NCI-H524 (cell line): Measurements from ENCODE around the gene HTT.

Source experiments
- DNase-seq, 2 experiments: peaks; one replicate each; lab custom pipeline; 2025; lab: John Stamatoyannopoulos, UW

Gene HTT

DNA sequence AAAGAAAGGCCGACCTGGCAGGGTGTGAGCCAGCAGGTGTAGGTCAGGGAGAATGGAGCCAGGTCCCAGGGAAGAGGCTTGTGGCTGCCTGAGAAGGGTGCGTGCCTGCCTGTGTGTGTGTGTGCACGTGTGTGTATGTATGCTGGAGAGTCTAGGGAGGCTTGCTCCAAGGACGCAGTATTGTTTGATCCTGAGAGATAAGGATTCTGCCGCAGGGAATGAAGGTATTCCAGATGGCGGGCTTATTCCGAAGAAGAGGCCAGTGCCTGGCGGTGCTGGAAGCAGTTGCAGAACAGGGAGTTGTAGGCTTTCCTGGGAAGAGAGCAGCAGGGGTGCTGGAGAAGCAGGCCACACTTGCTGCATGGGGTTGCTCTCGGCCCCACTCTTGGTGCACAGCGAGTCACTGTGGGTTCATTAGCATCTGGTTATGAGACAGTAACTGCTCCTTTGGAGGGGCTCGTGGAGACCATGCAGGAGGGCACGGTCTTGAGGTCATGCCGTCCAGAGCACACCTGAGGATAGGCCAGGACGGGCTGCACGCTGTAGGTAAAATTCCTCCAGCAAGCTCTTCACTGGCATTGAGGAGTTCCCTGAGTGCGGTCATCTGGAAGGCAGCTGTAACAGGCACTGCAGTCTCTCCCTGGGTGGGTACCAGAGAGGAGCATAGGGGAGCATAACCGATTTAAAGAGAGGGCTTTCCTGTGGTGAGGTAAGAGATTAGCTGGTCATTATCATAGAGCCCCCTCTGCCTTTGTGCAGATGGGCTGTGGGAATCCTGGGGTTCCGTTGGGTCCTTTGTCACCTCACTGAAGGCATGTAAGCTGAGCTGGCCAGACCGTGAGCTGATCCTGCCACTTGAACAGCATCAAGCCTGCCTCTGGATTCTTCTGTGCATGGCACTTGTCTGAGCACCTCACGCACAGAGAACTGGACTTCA lies 144.6 kb downstream of the HTT start:
- DNase-seq, result no peak

DNA sequence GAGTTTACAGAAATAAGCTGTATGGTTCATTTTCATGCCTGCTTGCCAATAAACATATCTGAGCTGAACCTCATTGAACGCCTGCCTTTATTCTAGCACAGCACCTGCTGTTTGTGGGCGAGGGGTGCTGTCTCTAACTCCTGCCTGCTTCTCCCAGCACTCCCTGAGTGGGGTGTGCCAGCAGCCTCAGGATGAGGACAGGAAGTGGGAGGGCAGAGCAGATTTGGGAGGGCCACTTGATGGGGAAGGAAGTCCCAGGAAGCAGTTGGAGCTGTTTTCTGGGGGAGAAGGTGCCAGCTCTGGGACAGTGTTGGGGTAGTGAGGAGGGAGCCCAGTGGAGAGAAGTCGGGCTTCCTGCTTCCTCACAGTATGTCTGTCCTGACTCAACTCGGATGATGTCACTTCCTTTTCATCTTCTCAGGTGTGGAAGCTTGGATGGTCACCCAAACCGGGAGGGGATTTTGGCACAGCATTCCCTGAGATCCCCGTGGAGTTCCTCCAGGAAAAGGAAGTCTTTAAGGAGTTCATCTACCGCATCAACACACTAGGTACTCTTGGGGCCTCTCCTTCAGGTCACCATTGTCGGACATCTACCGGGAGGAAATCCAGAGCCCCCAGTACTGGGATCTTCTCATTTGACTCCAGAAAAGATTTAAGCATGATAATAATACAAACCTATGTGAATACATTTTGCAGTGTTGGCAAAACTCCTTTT lies 145.4 kb downstream of the HTT start:
- DNase-seq, result no peak

DNA sequence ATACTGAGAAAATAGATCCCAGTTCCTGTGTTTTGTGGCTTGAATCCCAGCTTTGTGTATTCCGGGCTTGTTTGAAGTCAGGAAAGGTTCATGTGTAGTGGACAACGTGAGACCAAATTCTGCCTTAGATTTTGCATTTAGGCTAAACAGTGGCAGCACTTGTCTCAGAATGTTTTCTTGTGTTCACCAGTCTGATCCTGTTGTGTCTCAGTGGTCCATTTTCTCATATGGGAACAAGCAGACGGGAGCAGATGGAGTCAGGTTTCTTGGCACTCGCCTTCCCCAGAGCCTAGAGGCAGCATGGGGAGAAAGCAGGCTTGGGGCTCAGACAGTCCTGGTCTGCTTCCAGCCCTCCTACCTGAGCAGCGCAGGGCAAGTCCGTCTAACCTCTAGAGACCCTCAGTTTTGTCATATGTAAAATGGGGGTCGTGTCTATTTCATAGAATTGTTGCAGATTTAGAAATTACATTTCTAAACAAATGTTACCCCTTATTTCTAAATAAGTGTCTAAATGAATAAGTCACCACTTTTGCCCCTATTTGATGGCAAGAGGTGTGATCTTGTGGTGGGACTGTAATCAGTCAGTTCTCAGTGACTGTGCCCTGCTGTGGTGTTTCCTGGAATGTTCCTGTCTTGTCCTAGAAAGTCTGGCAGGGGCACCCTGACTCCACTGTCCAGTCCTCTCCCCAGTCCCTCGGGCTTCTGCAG lies 146.1 kb downstream of the HTT start:
- no peak for DNase-seq

DNA sequence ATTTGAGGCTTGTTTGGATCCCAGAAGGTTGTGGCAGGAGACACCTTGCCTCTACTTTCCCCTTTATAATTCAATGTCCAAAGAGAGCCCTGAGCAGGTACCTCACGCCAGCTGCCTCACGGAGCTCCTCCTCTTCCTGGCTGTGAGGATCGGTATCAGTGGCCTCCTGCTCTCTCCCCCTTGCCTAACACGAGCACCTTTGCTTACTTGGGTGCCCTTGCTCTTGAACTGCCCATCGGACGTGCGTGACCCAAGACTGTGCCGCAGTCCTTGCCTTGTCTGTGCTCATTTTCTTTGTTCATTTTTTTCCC lies 146.7 kb downstream of the HTT start:
- no peak for DNase-seq

DNA sequence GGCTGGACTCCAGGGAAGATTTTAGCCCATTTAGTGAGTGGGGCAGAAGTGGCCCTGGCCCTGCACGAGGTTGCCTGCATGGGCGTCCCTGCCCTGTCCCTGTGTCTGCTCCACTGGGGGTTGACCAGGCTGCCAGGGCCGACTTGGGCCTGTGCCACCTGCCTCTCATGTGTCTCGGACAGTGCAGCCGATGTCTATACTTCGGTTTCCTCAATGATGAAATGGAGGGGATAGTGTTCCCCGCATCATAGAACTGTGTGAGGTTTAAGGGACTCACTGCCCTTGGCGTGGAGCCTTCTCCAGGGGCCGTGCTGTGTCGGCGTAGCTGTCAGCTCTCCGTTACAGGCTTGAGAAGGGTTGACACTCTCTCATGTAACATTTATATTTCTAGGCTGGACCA lies 147.5 kb downstream of the HTT start:
- no peak for DNase-seq

DNA sequence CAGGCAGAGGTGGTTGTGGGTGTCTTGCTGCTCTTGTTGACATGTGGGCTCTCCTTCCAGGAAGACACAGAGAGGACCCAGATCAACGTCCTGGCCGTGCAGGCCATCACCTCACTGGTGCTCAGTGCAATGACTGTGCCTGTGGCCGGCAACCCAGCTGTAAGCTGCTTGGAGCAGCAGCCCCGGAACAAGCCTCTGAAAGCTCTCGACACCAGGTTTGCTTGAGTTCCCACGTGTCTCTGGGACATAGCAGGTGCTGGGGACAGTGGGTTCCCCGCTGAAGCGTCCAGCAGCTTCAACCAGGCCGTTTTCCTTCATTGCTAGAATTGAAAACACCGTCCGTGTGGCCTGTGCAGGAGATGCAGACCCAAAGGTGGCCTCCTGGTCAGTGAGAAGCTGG lies 148.9 kb downstream of the HTT start:
- no peak for DNase-seq

DNA sequence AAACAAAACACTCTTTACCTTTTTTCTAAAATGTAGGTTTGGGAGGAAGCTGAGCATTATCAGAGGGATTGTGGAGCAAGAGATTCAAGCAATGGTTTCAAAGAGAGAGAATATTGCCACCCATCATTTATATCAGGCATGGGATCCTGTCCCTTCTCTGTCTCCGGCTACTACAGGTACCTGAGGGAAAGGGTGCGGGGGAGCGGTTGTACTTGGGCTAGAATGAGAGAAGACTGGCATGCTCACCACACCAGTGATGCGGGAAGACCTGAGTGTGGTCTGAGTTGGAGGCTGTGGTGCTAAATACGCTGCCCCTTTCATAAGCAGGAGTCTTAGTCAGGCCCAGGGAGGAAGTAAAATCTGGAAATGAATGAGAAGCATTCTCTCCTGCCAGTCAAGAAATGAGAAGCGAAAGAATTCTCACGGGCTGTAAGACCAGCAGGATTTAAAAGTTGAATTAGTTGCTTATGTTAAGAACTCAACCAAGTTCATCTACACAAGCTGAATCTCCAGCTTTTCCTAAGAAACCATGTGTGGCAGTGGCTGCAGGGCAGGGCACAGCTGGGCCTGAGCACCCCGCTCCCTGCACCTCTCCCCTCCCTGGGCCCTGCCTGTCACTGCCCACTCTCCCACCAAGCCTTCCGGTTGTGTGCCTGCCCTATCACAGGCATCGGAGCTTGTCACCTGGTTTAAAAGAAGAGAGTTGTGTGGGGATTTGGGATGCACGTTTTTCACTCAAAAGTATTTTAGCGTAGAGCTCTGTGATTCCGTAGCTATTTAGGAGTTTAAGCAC lies 149.7 kb downstream of the HTT start:
- DNase-seq, result no peak

DNA sequence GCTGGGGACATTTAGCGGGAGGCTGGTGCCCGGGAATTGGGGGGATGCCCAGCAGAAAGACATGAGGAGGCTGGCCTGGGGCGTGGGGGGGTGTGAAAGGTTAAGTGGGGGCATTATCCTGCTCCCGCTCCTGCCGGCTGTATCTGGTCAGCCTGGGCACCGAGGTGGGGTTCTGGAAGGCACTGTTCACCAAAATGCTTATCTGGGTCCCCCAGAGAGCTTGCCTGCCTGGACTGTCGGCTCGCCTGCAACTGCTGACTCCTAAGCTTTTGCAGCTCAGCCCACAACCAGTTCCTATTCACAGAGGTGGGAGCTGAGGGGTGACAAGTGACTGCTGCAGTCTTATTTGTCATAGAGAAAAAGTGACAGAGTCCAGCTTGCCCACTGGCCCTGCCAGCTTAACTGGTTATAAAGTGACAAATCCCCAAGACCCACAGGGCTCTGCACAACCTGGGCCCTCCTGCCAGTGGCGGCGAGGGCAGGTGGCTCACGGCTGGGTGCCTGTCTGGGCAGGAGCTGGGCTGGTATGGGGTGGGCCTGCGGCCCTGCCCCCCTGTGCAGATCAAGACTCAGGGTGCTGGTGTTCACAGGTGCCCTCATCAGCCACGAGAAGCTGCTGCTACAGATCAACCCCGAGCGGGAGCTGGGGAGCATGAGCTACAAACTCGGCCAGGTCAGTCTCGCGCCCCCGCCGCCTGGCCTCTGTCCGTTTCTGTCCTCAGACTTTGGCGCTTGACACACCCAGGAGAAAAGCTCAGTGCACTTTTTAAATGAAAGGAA lies 150.8 kb downstream of the HTT start:
- no peak for DNase-seq

DNA sequence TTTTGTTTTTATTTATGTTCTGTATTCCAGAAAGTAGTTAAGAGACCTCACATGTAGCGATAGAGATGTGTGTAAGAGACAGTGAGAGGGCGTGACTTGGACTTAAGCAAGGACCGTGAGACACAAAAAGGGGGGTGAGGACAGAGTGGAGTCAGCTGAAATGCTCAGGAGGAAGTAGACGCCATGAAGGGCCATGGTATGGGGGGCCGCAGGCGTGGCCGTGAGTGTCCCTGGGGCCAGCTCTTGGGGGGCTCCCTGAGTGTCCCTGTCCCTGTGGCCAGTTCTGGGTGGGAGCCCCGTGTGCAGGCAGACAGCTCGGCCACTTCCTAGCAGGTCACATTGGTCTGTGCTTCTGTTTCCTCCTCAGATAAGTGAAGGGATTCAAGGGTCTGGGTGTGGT lies 151.5 kb downstream of the HTT start:
- no peak for DNase-seq

DNA sequence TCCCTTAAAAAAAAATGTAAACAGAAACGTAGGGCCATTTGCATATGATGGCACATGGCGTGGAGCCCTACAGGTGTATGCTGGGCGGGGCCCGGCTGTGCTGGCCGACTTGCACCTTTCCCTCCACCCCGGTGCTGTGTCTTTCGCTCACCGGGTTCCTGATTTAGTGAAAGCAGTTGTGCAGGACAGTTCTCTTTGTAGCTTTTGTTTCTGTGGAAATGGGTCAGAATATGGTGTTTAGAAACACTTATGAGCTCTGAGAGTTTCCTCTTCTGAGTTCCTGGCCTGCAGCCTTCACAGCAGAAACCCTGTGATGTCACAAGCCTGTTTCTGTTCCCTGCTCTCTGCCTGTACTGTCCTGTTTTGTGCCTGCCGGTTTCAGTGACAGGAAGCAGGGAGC lies 152.0 kb downstream of the HTT start:
- DNase-seq, result no peak

DNA sequence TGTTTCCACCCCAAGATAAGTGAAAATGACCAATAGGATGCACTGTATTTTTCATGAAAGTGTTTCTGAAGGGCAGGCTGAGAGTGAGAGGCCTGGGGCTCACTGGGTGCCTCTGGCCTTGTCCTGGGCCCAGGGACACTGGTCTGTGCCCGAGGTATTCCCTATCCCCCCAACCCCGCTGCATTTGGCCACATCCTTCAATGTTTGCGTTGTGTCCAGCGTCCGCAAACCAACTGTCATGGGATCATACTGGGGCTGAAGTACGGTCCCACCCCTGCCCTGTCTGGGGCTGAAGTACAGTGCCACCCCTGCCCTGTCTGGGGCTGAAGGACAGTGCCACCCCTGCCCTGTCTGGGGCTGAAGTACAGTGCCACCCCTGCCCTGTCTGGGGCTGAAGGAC lies 152.5 kb downstream of the HTT start:
- DNase-seq, result no peak

DNA sequence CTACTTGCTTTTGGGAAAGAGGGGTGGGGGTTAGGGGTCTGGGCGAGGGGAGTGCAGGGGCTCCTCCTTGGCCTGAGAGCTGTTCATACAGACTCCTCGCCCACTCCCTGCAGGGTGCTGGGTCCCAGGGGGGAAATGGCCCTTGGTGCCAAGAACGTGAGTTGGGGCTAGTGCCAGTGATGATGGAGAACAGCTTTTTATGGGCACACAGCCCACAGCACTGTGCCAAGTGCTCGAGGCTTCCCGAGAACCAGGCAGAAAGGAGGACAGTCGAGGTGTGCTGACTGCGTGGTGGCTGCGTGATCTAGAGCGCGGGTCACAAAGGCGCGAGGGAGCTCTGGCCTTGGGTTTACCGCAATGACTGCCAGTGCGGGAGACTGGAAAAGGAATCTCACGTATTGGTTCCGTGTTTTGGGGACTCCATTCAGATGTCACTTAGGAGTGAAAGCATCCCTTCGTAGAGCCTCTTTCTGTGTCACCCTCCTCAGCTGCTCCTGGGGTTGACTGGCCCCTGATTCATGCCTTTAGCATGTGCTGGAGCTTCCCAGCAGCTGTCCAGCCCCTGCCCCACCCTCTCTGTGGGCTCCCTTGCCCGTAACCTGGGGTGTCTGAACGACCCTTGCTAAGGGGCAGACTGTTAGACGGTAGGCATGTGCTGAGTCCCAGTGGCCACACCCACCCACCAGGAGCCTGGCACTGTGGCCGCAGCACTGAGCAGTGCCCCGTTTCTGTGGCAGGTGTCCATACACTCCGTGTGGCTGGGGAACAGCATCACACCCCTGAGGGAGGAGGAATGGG lies 153.6 kb downstream of the HTT start:
- DNase-seq, result no peak

DNA sequence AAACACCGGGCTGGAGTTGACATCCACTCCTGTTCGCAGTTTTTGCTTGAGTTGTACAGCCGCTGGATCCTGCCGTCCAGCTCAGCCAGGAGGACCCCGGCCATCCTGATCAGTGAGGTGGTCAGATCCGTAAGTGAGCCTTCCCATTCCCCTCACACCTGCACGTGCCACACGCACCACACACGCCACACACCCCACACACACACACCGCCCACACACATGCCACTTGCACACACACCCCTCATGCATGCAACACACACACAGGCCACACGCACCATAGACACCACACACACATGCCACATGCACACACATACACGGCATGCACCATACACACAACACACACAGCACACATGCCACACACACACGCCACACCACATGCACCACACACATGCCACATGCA lies 154.4 kb downstream of the HTT start:
- DNase-seq, result no peak

DNA sequence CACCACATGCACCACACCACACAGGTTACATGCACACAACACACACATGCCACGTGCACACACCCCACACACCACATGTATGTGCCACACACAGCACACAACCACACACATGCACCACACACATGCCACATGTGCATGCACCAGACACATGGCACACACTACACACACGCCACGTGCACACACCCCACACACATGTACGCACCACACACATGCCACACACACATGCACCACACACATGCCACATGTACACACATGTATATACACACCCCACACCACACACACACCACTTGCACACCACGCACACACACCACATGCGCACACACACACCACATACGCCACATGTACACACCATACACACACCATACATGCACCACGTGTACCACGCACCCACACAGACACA lies 154.8 kb downstream of the HTT start:
- no peak for DNase-seq

DNA sequence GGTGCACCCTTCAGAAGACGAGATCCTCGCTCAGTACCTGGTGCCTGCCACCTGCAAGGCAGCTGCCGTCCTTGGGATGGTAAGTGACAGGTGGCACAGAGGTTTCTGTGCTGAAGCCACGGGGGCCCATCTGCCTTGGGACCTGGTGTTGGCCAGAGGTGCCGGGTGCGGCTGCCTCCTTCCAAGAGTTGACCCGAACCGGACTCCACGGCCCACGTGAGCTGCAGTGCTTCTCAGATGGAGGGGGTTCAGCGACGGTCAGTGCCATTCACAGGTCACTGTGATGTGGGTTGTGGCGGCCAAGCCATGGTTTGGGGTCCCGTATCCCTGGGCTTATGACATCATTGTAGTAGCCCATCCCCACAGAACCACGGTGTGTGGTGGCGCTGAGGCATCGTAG lies 155.5 kb downstream of the HTT start:
- DNase-seq, result no peak

DNA sequence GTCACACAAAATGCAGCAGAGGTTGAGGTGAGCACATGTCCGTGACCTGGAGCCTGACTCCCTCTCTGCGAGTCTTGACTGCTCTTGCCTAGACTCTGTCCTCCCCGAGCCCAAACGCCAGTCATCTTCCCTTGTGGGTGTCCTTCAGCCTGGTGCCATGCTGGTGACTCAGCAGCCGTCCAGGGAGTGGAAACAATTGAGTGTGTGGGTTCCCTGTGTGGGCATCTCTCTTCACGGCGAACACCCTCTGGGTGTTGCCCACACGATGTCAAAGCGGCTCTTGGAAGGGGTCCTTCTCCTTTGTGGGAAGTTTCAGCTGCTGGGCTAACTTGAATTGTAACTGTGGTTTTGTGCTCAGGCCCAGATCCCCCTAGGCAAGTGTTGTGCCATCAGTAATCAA lies 157.0 kb downstream of the HTT start:
- no peak for DNase-seq

DNA sequence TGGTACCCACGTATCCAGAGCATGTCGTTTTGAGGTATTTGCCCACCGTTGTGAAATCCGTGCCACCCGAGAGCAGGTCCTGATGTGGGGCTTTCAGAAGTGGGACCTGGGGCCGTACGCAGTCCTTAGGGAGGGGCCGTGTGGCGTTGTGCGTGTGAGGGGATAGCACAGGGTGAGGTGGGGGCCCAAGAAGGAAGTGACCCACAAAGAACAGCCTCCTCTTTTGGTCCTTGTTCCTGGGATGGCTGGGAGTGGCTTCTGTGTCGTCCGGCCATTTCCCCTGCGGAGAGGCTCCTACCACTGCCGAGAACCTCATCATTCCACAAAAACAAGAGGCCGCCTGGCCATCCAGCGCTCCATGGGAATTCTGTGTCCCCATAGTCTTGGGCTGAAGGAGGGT lies 157.5 kb downstream of the HTT start:
- DNase-seq, result no peak

DNA sequence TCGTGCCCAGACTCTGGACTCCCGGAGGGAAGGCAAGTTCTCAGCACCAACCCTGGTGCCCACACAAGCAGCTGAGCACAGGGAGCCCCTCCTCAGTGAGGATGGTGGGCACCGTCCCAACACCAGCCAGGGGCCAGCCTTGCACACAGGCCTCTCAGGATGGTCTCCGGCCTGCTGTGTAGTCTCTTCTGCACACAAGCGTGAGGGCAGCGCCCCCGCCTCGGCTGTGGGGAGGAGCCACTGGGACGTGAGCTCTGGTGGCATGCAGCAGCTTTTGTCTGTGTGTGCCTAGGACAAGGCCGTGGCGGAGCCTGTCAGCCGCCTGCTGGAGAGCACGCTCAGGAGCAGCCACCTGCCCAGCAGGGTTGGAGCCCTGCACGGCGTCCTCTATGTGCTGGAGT lies 158.4 kb downstream of the HTT start:
- DNase-seq, result no peak

DNA sequence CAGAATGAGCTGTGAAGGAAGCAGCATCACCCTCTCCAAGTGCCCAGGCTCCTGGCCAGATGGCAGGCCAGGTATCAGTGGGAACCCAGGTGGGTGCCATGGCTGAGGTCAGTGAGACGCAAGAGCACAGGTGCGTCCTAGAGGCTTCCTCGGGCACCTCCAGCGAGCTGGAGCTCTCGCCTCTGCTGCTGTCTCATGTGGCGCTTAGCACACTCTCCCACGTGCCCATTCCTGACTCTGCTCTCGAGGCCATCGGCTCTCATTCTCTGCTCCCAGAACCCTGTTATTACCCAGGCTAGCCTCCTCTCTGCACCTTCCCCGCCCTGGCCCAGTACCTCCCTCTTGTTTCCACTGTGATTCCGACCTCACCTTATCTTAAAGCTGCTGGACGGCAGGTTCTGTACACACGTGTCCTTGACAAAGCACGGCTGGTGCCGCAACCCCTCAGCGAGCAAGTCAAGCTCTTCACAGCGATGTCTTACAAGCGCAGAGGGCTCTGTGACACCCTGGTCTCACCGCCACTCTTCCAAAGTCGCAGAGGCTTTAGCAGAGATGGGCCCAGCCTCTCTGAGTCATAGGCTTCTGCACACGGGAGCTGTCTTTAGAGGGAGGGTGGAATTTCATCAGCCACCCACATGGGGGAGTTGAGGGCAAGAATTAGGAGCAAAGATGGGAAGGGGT lies 159.1 kb downstream of the HTT start:
- no peak for DNase-seq
